ENCODE results near the gene NAIP. TPM values are rescaled to one million over a fixed set of nuclear protein-coding genes. Genes with fewer than 3 reads are reported as not detected.
A peak's percentile ranks its signal among the peaks of the same experiment; 100 is the strongest.
"Not testable (repeated sequence)": the region's sequence is repeated elsewhere in the genome, so short reads cannot be mapped to it uniquely, and the experiment has no call there.

NAIP gene
- 4.4 and 7.4 TPM in 2 replicates for total RNA-seq (2014; rRNA removed; shearing (Covaris generic))
- polyA plus RNA-seq (2016; fragmentation: Nextera tagmentation; extraction: Ambion mirVana): 6.6 and 8.7 TPM in 2 replicates
- long read RNA-seq: 0 reads

- not testable (repeated sequence) for H3K4me3 Mint-ChIP-seq; H3K4me2 ChIP-seq; H3K27me3 Mint-ChIP-seq (ENCODE audit: insufficient read depth, low read depth, poor library complexity); ATAC-seq; H3F3A ChIP-seq (replicated peaks; ENCODE audit: low read depth); H3K36me3 ChIP-seq (ENCODE audit: insufficient read depth); H3K27me3 ChIP-seq (ENCODE audit: insufficient read depth); H3K79me2 ChIP-seq (replicated peaks; ENCODE audit: insufficient read depth); H3K4me3 ChIP-seq; H3K27ac Mint-ChIP-seq; H4K20me1 ChIP-seq (replicated peaks; ENCODE audit: insufficient read depth); H3K9me3 Mint-ChIP-seq; H3K36me3 Mint-ChIP-seq (ENCODE audit: low read depth); H3K27ac ChIP-seq (ENCODE audit: low read depth); DNase-seq (ENCODE audit: low spot score); H2AFZ ChIP-seq; H3K4me1 Mint-ChIP-seq; H3K4me1 ChIP-seq (ENCODE audit: insufficient read depth); H3K9me2 ChIP-seq (ENCODE audit: insufficient read depth)
Measured at GRCh38 chr5:71025289-71025953, at the start of gene NAIP. Gene NAIP (minus strand): TSS chr5:71025339. CDS start chr5:71012915, 12,424 bp downstream.

- not testable (repeated sequence) for H3F3A ChIP-seq (replicated peaks; ENCODE audit: low read depth); H3K36me3 ChIP-seq (ENCODE audit: insufficient read depth); H3K27me3 Mint-ChIP-seq (ENCODE audit: insufficient read depth, low read depth, poor library complexity); H4K20me1 ChIP-seq (replicated peaks; ENCODE audit: insufficient read depth); H3K79me2 ChIP-seq (replicated peaks; ENCODE audit: insufficient read depth); H3K27ac Mint-ChIP-seq; H2AFZ ChIP-seq; H3K9me2 ChIP-seq (ENCODE audit: insufficient read depth); H3K27ac ChIP-seq (ENCODE audit: low read depth); H3K36me3 Mint-ChIP-seq (ENCODE audit: low read depth); H3K4me3 Mint-ChIP-seq; H3K4me1 Mint-ChIP-seq; H3K4me2 ChIP-seq; H3K27me3 ChIP-seq (ENCODE audit: insufficient read depth); H3K4me1 ChIP-seq (ENCODE audit: insufficient read depth); H3K4me3 ChIP-seq; H3K9me3 Mint-ChIP-seq; DNase-seq (ENCODE audit: low spot score)
- peak; percentile 99 for ATAC-seq
Measured at GRCh38 chr5:71067262-71067928, 42.3 kb upstream of the NAIP start, which contains the start of gene GTF2H2. Gene GTF2H2 (minus strand): TSS chr5:71067676. CDS start chr5:71062763, 4,913 bp downstream.

DNA sequence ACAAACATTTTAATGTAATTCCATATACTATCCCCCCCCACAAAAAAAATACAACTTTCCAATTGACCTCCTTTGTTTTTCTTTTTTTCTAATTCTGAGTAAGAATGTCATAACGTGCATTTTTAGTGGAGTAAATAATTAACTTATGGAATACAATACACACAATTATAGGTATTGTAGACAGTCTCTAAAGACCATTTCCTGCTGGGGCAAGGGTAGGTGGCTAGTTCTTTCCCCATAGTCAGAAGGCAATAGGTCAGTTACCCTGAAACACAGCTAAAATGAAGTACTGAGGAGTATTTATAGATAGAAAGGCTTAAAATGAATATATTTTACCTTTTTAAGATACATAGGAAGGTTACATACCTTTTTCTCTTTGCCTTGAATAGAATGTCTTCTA, 36.2 kb upstream of the NAIP start:
- H3K79me2 ChIP-seq (replicated peaks; ENCODE audit: insufficient read depth); H3K36me3 ChIP-seq (ENCODE audit: insufficient read depth); H3K9me3 Mint-ChIP-seq; H3K27ac Mint-ChIP-seq; H3K4me3 Mint-ChIP-seq; H3K9me2 ChIP-seq (ENCODE audit: insufficient read depth); H3K27me3 ChIP-seq (ENCODE audit: insufficient read depth); H3K4me1 ChIP-seq (ENCODE audit: insufficient read depth); H3K36me3 Mint-ChIP-seq (ENCODE audit: low read depth); H3K27ac ChIP-seq (ENCODE audit: low read depth); H2AFZ ChIP-seq; ATAC-seq; H3K4me3 ChIP-seq; H3K27me3 Mint-ChIP-seq (ENCODE audit: insufficient read depth, low read depth, poor library complexity); H4K20me1 ChIP-seq (replicated peaks; ENCODE audit: insufficient read depth); H3K4me2 ChIP-seq; H3F3A ChIP-seq (replicated peaks; ENCODE audit: low read depth); H3K4me1 Mint-ChIP-seq; DNase-seq (ENCODE audit: low spot score): not testable (repeated sequence)

DNA sequence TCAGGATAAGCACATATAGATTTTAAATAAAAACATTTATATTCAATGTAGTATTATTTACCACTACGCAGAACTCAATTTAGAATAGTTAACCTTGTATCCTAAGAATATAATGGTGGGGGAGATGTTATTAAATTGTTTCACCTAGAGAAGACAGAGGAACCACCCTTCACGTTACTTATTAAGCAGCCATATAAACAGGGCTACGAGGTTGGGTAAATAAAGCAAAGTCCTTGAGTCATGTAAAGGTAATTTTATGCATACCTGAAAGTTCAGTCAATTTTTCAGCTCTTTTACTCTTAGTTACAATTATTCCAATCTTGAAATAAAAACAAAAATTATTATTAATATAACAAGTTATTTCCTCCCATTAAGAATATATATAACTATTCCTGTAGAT, 34.3 kb upstream of the NAIP start:
- not testable (repeated sequence) for H3K4me2 ChIP-seq; DNase-seq (ENCODE audit: low spot score); H3K4me3 ChIP-seq; H3K9me2 ChIP-seq (ENCODE audit: insufficient read depth); H3K27ac Mint-ChIP-seq; H3K27me3 ChIP-seq (ENCODE audit: insufficient read depth); H3K27me3 Mint-ChIP-seq (ENCODE audit: insufficient read depth, low read depth, poor library complexity); H3K4me3 Mint-ChIP-seq; ATAC-seq; H3K79me2 ChIP-seq (replicated peaks; ENCODE audit: insufficient read depth); H3K4me1 Mint-ChIP-seq; H3K36me3 Mint-ChIP-seq (ENCODE audit: low read depth); H2AFZ ChIP-seq; H3K9me3 Mint-ChIP-seq; H3K4me1 ChIP-seq (ENCODE audit: insufficient read depth); H3K27ac ChIP-seq (ENCODE audit: low read depth); H3F3A ChIP-seq (replicated peaks; ENCODE audit: low read depth); H3K36me3 ChIP-seq (ENCODE audit: insufficient read depth); H4K20me1 ChIP-seq (replicated peaks; ENCODE audit: insufficient read depth)

DNA sequence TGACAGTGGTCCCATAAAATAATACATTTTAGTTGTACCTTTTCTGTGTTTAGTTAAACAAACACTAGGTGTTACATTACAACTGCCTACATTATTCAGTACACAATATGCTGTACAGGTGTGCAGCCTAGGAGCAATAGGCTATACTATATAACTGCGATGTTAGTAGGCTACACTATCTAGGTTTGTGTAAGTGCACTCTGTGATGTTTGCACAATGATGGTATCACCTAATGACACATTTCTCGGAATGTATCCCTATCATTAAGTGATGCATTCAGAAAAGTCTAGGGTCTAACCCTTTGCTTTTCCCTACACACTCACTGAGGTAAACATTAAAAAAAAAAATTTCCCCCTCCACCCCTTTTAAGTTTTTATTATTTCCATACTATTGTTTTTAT, 19.7 kb upstream of the NAIP start:
- H3K9me3 Mint-ChIP-seq; H3K36me3 Mint-ChIP-seq (ENCODE audit: low read depth); H3K4me3 Mint-ChIP-seq; H3K36me3 ChIP-seq (ENCODE audit: insufficient read depth); H3K4me2 ChIP-seq; H3K27me3 Mint-ChIP-seq (ENCODE audit: insufficient read depth, low read depth, poor library complexity); H3K9me2 ChIP-seq (ENCODE audit: insufficient read depth); H4K20me1 ChIP-seq (replicated peaks; ENCODE audit: insufficient read depth); DNase-seq (ENCODE audit: low spot score); H3K4me1 ChIP-seq (ENCODE audit: insufficient read depth); H3K79me2 ChIP-seq (replicated peaks; ENCODE audit: insufficient read depth); H2AFZ ChIP-seq; H3K4me1 Mint-ChIP-seq; ATAC-seq; H3K27ac ChIP-seq (ENCODE audit: low read depth); H3F3A ChIP-seq (replicated peaks; ENCODE audit: low read depth); H3K27me3 ChIP-seq (ENCODE audit: insufficient read depth); H3K27ac Mint-ChIP-seq; H3K4me3 ChIP-seq: not testable (repeated sequence)

DNA sequence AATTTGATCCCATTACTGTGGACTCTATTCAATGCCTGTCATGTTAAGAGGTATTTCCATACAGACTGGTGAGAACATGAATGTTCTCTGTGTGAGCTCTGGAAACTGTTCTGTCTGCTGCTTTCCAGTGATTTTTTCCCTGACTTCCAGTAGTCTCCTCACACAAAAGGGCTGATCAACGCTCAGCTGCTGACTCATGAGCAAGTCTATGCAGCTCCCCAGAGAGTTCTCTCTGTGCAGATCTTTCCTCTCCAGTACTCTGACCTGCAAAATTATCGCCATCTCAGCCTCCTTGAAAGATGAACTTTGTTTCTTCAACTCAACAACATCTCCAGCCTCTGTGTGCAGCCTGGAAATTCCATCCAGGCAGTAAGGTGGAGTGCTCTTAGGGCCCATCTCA, 19.0 kb upstream of the NAIP start:
- H3K4me2 ChIP-seq; H3K27ac ChIP-seq (ENCODE audit: low read depth); H3K27me3 ChIP-seq (ENCODE audit: insufficient read depth); H3F3A ChIP-seq (replicated peaks; ENCODE audit: low read depth); ATAC-seq; H3K9me3 Mint-ChIP-seq; H3K27me3 Mint-ChIP-seq (ENCODE audit: insufficient read depth, low read depth, poor library complexity); H3K79me2 ChIP-seq (replicated peaks; ENCODE audit: insufficient read depth); H3K4me3 Mint-ChIP-seq; H3K36me3 ChIP-seq (ENCODE audit: insufficient read depth); H3K9me2 ChIP-seq (ENCODE audit: insufficient read depth); H3K36me3 Mint-ChIP-seq (ENCODE audit: low read depth); DNase-seq (ENCODE audit: low spot score); H3K4me1 Mint-ChIP-seq; H3K27ac Mint-ChIP-seq; H4K20me1 ChIP-seq (replicated peaks; ENCODE audit: insufficient read depth); H2AFZ ChIP-seq; H3K4me3 ChIP-seq; H3K4me1 ChIP-seq (ENCODE audit: insufficient read depth): not testable (repeated sequence)

Data from GM23338 (cell line).